ENCODE results near the gene ABCC3.

ABCC3 gene

DNA sequence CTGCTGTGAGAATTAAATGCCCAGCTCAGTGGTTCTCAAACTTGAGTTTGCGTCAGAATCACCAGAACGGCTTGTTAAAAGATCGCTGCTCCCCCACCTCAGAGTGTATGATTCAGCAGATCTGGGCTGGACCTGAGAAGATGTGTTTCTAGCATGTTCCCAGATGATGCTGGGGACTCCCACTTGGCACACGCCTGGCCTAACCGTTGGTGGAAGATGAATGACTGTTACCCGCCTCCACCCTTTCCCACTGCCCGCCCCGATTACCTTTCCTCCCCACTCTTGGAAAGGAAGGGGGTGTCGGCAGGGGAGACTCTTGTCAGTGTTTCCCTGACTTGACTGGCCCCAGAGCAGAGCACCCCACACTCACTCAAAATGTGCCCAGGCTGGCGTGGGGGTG lies 29.3 kb upstream of the ABCC3 start:
- no peak for DNase-seq

DNA sequence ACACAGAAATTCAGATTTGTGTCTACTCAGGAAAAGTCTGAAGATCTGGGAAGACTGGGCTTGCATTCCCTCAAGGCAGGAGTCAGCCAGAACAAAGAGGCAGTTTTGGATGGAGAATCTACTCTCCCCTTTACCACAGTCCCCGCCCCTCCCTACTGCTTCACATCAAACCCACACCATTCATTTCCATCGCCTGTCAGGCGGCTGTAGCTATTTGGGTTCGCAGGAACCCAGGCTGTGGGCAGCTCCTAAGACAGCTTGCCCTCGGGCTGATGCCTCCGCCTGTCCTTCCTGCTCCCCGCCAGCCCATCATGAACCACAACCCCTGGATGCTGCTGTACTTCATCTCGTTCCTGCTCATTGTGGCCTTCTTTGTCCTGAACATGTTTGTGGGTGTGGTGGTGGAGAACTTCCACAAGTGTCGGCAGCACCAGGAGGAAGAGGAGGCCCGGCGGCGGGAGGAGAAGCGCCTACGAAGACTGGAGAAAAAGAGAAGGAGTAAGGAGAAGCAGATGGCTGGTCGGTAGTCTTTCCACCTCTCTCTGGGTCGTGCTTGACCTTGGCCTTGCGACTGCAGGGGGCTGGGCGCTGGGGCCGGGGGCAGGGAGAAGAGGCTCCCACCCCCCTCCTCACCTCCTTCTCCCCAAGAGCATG lies 27.0 kb upstream of the ABCC3 start:
- DNase-seq = no peak

DNA sequence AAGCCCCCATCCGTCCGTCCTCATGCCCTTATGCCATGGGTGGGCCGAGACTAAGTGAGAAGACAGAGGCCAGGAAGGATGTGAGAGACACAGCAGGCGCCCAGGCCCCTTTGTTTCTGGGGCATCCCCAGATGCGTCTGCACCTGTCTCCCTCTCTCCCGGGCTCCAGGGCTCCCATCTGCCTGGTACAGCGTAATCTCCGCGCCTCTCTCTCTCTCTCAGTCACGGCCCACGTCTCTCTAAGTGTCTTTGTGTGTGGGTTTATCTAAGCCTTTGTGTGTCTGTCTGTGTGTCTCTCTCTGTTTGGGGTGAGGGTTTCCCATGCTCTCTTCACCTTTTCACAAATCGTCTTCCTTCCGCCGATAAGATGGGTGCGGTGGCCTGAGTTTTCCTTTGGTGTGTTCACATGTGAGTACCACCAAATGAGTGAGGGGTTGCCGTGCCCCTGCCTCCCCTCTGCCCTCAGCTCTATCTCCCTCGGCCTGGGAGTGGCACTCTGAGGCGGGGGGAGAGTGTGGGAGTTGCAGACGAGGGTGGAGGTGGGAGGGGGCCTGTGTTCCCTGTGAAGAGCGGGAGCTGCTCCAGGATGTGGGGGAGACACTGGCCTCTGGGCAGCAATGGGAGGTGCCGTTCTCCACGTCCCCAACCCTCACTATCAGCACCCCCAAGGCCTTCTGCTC lies 25.8 kb upstream of the ABCC3 start:
- DNase-seq = no peak

DNA sequence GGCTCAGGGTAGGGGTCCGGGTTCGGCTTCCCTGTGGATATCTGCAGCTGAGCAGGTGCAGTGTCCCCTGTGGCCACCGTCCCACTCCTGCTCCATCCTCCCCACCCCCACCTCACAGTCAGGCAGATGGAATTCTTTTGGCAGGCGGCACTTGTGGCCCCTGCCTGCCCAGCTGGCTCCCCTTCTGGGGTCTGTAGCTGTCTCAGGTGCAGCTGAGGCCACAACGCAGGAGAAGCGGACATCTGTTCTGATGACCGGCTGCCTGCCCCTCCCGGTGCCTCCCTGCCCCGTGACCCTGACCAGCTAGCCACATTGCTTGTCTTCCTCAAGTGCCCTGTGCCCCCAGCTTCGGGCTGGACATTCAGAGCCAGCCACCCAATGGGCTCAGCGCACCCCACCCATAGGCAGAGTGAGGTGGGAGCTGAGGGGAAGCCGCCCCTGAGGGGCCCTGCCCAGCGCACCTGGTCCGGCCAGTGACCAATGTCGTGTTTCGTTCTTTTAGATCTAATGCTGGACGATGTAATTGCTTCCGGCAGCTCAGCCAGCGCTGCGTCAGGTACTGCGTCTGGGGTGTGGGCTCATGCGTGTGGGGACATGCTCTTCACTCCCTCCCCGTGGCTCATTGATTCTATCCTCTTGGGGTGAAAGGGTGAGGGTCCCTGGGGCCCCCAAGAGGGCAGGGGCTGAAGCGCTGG lies 25.2 kb upstream of the ABCC3 start:
- DNase-seq = no peak

DNA sequence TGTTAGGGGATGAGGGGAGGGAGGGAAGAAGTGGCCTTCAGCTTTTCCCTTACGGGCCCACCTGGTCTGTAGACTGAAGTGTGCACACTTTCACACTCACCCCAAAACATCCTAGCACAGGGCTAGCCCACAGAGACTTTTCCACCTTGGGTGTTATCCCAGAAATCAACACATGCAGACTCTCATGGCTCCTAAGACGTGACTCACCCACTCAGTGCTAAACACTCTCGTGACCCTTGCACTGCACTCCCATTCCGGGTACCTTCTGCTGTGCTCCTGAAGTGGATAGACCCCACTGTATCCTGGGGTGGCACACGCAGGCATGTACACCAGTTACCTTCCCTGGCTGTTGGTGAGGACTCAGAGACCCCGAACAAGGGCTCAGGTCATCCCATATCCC lies 23.0 kb upstream of the ABCC3 start:
- DNase-seq = no peak

DNA sequence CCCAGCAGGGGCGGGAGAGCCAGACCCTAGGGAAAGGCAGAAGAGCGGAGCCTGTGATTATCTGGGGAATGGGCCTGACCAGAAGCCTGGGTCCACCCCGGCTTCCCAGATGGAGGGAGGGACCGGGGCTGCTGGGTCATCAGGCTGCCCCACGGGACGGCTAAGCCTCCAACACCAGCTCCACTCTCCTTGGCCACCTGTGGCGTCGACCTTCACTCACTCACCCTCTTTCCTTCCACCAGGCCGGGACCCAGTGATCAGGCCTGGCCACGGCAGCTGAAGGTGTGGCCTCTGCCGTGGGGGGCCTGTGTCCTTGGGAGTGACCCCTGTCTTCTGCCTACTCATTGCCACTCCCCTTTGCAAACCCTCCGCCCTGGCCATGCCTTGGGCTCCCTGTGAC lies 22.4 kb upstream of the ABCC3 start:
- DNase-seq = no peak

DNA sequence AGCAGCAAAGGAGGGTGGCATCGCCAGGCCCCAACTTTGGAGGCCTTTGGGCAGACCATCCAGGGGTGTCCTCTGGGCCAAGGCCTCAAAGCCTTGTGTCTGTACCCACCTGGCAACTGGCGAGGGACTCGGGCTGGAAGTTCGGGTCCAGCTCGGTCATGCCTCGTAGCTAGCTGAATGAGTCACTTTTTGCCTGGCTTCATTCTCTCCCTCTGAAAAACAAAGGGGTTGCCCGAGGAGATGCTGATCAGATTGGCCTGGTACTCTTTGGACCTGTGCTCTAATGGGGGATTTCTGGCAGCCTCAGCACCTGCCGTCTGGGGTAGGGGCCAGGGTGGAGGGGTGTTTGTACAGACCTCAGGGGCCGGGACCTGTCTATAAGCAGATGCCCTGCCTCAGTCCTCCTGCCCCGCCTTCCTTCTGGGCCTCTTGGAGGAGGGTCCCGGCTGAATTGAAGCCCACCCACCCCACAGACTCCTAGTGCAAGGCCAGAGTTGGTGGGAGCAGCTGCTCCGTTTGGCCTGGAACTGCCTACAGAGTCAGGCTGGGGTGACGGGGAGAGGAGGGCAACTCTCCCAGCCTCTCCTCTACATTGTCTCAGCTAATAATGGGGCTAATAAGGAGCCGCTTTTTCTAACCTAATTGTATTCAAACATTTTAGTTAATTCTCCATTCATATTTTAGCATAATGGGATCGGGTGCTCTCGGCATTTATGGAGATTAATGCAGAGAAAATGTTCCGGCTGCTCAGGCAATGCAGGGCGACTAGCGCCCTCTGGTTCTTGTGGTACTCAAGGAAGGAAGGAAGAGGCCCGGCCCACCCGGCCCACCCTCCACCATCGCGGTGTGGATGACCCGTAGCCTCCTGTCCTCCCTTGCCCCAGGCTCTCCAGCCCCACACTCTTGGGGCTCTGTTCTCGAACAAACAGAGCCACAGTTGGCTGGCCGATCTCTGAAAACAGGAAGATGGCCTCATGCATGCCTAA lies 21.4 kb upstream of the ABCC3 start:
- DNase-seq = no peak

DNA sequence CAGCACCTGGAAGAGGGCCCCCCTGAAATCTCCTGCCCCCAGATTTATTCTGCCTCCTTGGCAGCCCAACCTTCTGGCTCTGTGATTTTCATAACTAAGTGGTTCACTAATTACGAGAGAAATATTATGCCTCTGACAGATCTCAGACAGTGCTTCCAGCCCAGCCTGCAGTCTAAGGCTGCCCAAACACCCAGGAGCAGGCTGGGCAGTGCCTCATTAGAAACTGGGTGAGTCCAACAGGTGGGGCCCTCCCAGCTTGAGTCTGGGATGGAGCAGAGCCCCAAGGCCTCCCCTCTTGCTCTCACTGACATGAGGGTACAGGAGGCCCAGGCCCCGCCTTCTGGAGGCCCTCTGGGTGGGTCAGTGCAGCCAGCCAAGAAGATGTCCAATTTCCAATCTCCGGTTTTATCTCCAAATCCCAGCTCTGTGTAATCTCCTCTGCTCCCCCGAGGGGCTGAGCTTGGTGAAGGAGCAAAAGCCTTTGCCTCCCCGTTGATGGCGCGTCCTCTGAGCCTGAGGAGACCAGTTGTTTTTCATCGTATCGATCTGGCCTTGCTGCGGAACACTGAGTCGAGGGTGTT lies 20.1 kb upstream of the ABCC3 start:
- DNase-seq = no peak

DNA sequence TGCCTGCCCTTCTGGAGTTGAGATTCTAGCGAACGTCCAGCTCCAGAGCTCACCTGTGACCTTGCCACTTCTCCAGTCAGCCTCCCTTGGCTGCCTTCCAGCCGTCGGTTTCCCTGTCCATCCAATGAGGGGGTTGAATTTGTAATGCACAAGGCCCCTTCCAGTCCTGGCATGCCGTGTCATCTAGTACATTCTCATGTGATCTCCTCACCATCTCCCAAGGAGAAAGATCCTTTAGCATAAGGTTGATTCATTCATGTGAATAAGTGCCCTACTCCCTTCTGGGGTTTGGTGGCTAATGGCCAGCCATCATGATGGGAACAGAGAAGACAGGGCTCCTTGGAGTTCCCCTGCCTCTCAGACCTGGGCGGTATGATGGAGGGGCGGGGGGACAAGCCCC lies 18.9 kb upstream of the ABCC3 start:
- no peak for DNase-seq

DNA sequence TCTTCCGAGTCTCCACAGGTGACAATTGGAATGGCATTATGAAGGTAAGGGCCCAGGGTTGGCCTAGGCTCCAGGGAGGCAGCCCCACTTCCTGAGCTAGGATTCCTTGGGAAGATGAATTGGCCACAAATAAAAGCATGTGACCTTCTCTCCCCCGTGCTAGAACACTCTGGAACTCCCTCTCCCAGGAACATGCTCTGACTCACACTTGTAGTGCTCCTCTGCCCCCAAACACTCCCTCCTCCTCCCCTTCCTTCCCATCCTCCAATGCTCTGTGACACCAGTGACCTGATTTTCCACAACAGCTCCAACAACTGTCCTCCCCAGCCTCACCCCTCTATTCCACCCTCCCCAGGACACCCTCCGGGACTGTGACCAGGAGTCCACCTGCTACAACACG lies 16.4 kb upstream of the ABCC3 start:
- no peak for DNase-seq

DNA sequence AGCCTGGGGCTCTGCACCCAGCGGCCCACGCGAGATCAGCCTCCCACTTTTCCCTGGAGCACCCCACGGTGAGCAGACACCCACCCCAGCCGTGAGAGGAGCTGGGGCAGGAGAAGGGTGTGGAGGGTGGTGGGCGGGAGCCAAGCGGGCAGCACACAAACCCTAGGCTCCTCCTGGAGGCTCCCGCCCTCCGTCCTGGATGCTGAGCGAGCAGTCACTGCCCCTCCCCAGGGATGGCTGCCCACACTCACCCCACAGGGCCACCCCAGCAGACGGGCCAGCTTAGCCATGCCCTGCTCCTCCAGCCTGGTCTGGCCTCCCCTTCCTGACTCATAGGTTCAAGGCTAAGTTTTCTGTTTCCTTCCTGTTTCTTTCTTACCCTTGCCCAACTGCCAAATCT lies 15.7 kb upstream of the ABCC3 start:
- no peak for DNase-seq

DNA sequence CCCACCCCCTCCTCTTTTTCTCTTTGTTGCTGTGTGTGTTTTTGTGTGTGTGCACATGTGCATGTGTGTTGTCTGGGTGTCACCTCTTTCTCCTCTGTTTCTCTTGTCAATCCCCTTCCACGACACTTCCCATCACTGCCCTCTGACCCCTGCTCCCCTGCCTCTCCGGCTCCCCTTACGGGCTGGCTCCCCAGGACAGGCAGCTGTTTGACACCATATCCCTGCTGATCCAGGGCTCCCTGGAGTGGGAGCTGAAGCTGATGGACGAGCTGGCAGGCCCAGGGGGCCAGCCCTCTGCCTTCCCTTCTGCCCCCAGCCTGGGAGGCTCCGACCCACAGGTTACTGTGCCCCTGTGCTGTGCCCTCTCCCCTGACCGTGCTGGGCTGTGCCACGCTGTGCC lies 15.2 kb upstream of the ABCC3 start:
- DNase-seq = no peak

DNA sequence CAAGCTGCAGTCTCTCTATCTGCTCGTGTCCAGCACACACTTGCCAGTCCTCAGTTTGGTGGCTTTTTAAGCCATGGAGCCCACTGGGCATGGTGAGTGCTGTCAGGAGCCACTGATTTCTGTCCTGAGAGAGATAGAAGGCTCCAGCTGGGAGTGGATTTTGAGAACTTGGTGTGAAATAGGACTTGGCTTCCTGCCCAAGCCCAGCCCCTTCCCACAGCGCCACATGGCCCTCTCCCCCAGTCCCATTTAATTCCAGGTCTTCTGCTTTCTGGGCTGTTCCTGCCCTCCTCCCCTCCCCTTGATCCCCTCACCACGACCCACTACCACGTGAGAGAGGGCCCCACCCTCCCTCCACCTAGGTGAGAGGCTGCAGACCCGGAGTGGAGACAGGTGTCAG lies 14.4 kb upstream of the ABCC3 start:
- no peak for DNase-seq

DNA sequence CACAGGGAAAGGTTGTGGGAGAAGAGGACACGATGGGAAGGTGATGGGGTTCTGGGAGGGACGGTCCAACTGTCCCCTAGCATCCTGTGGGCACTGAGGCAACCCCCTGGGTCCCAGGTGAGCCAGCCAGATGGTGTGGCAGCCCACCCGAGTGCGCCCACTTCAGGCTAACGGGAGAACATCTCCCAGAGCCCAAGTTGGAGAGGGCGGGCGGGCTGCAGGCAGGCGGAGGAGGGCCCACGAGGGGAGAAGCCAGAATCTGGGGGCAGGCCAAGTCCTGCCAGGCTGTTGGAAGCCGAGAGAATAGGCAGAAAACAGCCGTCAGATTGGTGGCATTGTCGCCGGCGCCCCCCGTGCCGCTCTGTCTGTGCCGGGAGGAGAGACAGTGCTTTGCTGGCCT lies 13.8 kb upstream of the ABCC3 start:
- no peak for DNase-seq

DNA sequence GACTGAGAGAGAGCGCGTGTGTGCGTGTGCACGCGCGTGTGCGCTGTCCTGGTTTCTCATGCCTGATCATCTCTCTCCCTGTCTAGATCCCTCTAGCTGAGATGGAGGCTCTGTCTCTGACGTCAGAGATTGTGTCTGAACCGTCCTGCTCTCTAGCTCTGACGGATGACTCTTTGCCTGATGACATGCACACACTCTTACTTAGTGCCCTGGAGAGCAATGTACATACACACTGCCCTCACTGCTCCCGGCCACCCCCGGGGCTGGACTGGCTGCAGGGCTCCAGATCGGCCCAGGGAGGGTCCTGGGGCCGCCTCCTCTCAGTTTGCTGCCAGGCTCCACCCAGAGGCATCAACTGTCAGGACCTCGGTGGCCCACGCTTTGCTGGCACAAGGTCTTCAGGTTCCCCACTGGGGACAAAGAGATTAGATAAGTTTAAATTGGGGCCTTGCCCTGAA lies 13.1 kb upstream of the ABCC3 start:
- no peak for DNase-seq

DNA sequence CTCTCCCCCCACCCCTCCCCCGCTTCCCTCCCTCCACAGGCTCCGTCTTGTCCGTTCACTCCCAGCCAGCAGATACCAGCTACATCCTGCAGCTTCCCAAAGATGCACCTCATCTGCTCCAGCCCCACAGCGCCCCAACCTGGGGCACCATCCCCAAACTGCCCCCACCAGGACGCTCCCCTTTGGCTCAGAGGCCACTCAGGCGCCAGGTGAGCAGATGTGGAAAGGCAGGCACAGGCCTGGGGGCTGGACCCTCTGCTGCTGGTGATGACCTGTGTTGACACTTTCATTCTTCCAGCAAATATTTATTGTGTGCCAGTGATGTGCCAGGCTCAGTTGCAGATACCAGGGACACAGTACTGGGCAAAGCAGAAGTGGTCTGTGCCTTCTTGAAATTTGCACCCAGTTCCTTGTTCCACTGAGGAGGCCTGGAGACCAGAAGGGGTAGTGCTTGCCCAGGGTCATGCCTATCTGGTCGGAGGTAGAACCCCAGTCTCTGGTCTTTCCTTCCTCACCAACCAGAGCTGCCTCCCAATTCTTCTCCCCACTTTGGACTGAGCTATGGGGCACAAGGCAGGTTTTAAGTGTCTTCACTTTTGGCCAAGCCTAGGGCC lies 10.3 kb upstream of the ABCC3 start:
- no peak for DNase-seq

DNA sequence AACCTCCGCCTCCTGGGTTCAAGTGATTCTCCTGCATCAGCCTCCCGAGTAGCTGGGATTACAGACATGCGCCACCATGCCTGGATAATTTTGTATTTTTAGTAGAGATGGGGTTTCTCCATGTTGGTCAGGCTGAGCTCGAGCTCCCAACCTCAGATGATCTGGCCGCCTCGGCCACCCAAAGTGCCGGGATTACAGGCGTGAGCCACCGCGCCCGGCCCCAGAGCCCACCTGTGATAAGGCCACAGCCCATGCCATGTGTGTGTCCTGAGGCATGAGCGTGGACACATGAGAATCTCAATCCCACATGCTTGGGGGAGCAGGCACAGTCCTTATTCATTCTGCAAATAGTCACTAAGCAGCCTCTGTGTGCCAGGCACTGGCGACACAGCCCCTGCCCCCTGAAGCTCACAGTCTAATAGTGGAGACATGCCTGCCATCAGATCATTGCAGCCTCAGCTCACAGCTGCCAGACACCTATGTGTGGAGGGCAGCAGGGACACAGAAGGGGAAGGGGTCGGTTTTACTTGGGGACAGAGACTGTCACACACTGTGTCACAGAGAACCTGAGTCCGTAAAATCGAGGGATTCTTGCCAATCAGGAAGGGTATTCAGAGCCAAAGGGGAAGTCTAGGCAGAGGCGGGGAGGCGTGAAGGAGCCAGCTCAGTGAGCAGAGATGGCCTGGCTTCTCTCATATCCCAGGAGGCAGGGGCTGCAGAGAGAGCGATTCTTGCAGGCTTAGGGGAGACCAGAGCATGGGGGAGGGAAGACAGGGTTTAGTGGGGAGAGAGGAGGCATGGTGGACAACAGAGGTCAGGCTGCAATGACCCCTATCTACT lies 9.4 kb upstream of the ABCC3 start:
- DNase-seq = no peak

DNA sequence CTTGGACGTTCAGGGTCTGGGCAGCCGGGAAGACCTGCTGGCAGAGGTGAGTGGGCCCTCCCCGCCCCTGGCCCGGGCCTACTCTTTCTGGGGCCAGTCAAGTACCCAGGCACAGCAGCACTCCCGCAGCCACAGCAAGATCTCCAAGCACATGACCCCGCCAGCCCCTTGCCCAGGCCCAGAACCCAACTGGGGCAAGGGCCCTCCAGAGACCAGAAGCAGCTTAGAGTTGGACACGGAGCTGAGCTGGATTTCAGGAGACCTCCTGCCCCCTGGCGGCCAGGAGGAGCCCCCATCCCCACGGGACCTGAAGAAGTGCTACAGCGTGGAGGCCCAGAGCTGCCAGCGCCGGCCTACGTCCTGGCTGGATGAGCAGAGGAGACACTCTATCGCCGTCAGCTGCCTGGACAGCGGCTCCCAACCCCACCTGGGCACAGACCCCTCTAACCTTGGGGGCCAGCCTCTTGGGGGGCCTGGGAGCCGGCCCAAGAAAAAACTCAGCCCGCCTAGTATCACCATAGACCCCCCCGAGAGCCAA lies 8.6 kb upstream of the ABCC3 start:
- DNase-seq = peak; percentile 64

DNA sequence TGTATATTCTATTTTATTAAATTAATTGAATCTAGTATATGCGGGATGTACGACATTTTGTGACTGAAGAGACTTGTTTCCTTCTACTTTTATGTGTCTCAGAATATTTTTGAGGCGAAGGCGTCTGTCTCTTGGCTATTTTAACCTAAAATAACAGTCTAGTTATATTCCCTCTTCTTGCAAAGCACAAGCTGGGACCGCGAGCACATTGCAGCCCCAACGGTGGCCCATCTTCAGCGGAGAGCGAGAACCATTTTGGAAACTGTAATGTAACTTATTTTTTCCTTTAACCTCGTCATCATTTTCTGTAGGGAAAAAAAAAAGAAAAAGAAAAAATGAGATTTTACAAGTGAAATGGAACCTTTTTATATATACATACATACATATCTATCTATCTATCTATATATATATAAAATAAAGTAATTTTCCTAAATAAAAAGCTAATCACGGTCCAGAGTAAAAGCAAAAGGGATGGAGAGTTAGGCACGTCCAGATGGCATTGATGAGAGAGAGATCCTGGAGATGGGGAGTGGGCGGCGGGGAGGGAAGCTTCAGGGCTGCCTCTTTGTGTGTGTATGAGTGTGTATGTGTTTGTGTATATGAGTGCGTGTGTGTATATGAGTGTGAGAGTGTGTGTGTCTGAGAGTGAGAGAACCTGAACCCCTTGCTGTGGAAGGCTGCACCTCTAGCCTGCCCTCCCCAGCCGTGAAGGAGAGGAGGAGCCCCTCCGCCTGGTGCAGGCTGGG lies 7.5 kb upstream of the ABCC3 start:
- no peak for DNase-seq

Data from NCI-H1436 treated with DMSO at 0.1 percent for 48 hours (cell line).